Activated gamma-delta T cell treated with anti-CD3 and anti-CD28 coated beads, Interleukin-2, amount 50 U/mL, for 16 hours (primary cell): ENCODE measurements around the gene CDHR5.

Source experiments
- DNase-seq: peaks from one replicate; pipeline ENCODE4 v3.0.0-alpha.2; 2020; ENCODE audit warnings: low read depth

CDHR5 gene

GRCh38 chr11:645536-645935 is 20.8 kb upstream of the CDHR5 start:
- no peak for DNase-seq

GRCh38 chr11:643849-644738 is 19.3 kb upstream of the CDHR5 start:
- no peak for DNase-seq

GRCh38 chr11:643366-643765 is 18.6 kb upstream of the CDHR5 start:
- DNase-seq = no peak

DNA sequence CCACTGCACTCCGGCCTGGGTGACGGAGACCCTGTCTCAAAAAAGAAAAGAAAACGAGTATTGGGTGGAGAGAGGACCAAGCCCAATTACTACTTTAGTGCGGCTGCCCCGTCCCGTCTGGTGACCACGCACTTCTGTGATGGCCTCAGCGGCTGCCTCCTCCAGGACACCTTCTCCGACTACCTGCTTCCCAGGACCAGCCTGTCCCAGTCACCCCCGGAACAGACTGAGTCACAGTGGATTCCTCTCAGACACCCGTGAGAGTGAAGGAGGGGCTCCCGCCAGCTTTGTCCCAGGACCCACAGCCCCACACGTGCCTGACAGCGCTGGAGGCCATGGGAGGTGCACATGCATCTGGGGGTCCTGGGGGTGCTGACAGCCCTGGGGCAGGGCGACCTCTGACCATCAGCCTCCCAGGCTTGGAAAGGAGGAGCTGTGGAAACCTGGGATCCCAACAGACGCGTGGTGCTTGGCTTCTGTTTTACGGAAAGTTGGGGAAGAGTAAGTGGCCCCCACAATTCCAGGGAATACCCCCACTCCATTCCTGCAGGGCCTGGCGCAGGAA is 17.1 kb upstream of the CDHR5 start:
- no peak for DNase-seq

DNA sequence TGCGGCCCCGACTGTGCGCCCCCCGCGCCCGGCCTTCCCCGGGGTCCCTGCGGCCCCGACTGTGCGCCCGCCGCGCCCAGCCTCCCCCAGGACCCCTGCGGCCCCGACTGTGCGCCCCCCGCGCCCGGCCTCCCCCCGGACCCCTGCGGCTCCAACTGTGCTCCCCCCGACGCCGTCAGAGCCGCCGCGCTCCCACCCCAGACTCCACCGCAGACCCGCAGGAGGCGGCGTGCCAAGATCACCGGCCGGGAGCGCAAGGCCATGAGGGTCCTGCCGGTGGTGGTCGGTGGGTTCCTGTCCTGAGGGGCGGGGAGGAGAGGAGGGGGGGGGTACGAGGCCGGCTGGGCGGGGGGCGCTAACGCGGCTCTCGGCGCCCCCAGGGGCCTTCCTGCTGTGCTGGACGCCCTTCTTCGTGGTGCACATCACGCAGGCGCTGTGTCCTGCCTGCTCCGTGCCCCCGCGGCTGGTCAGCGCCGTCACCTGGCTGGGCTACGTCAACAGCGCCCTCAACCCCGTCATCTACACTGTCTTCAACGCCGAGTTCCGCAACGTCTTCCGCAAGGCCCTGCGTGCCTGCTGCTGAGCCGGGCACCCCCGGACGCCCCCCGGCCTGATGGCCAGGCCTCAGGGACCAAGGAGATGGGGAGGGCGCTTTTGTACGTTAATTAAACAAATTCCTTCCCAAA is 15.4 kb upstream of the CDHR5 start:
- no peak for DNase-seq

DNA sequence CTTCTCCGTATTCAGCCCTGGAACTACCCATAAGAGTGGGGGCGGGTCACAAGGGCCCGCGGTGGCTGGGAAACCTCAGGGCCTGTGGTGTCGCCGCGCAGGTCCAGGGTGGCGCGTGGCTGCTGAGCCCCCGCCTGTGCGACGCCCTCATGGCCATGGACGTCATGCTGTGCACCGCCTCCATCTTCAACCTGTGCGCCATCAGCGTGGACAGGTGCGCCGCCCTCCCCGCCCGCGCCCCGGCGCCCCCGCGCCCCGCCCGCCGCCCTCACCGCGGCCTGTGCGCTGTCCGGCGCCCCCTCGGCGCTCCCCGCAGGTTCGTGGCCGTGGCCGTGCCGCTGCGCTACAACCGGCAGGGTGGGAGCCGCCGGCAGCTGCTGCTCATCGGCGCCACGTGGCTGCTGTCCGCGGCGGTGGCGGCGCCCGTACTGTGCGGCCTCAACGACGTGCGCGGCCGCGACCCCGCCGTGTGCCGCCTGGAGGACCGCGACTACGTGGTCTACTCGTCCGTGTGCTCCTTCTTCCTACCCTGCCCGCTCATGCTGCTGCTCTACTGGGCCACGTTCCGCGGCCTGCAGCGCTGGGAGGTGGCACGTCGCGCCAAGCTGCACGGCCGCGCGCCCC is 14.7 kb upstream of the CDHR5 start:
- no peak for DNase-seq

DNA sequence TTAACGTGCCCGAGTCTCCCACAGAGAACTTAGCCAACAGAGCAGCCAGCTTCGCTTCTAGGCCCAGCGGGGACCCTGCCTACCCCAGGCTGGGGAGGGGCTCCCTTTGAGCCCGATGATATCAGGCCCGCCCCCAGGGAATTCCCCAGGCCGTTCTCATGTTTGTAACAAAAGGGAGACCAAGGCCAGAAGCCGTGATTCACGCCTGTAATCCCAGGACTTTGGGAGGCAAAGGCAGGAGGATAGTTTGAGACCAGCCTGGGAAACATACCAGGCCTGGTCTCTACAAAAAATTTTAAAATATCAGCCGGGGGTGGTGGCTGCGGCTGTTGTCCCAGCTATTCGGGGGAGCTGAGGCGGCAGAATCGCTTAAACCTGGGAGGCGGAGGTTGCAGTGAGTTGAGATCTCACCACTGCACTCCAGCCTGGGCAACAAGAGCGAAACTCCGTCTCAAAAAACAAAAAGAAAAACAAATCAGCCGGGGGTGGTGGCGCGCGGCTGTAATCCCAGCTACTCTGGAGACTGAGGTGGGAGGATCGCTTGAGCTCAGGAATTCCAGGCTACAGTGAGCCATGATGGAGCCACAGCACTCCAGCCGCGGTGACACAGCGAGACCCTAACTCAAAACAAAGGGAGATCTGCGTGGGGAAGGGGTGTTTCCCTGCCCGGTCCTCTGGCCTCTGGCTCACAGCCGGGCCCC is 14.0 kb upstream of the CDHR5 start:
- no peak for DNase-seq

- no peak for DNase-seq
Observed at GRCh38 chr11:637593-638521, 13.1 kb upstream of the CDHR5 start.

GRCh38 chr11:637333-637592 is 12.5 kb upstream of the CDHR5 start:
- no peak for DNase-seq

- DNase-seq = no peak
Observed at GRCh38 chr11:636511-637332, 12.0 kb upstream of the CDHR5 start, which contains the start of gene DRD4. Gene DRD4, plus strand, starts transcription at chr11:637269. Its CDS starts 36 bp downstream, at chr11:637305.

- DNase-seq = no peak
Observed at GRCh38 chr11:635945-636510, 11.3 kb upstream of the CDHR5 start.

GRCh38 chr11:630871-631270 is 6.1 kb upstream of the CDHR5 start:
- DNase-seq = no peak

- DNase-seq = no peak
Observed at GRCh38 chr11:629237-629583, 4.5 kb upstream of the CDHR5 start.

GRCh38 chr11:628056-628455 is 3.3 kb upstream of the CDHR5 start:
- DNase-seq = no peak

- DNase-seq = no peak
Observed at GRCh38 chr11:627308-627576, 2.5 kb upstream of the CDHR5 start.

- no peak for DNase-seq
Observed at GRCh38 chr11:626475-627307, 1.9 kb upstream of the CDHR5 start, which contains the start of gene SCT. Gene SCT, minus strand, starts transcription at chr11:627181. Its CDS starts 38 bp downstream, at chr11:627143.

GRCh38 chr11:625636-626268 is 997 bp upstream of the CDHR5 start:
- no peak for DNase-seq

GRCh38 chr11:623999-624704 is 603 bp downstream of the CDHR5 start:
- DNase-seq = no peak
